Measurements from ENCODE around the gene IL17RB. TPM values are rescaled to one million over a fixed set of nuclear protein-coding genes. Genes with fewer than 3 reads are reported as not detected.

IL17RB gene
- total RNA-seq, 6 experiments from 2014 or later = not detected

- no peak for DNase-seq
- no peak overlapping the region for H3K27ac Mint-ChIP-seq
- no peak overlapping the region for H3K4me3 Mint-ChIP-seq
- no peak for TF ChIP-seq CTCF (IDR thresholded peaks at IDR 0.05)
- H3K27me3 Mint-ChIP-seq (ENCODE audit: insufficient read depth) = no peaks in the 10 kb centered on the region; the same call in none of the 2 replicates
- no peaks in the 10 kb centered on the region for H3K4me1 Mint-ChIP-seq (ENCODE audit: low read depth)
- H3K36me3 Mint-ChIP-seq (ENCODE audit: low read depth) = no peaks in the 10 kb centered on the region
- H3K9me3 Mint-ChIP-seq = no peaks in the 10 kb centered on the region
Observed at GRCh38 chr3:53899750-53900149, 53.4 kb downstream of the IL17RB start.

GRCh38 chr3:53900666-53901331 lies 54.4 kb downstream of the IL17RB start:
- TF ChIP-seq CTCF (IDR thresholded peaks at IDR 0.05) = no peak
- Mint-ChIP-seq H3K27me3 (ENCODE audit: insufficient read depth) (no peaks in the 10 kb centered on the region; the same call in none of the 2 replicates), H3K27ac (no peak overlapping the region), H3K9me3 (no peaks in the 10 kb centered on the region), H3K4me3 (no peak overlapping the region), H3K36me3 (ENCODE audit: low read depth) (no peaks in the 10 kb centered on the region), H3K4me1 (ENCODE audit: low read depth) (no peaks in the 10 kb centered on the region)
- no peak for DNase-seq

- Mint-ChIP-seq H3K9me3 (no peaks in the 10 kb centered on the region), H3K4me1 (ENCODE audit: low read depth) (no peaks in the 10 kb centered on the region), H3K27me3 (ENCODE audit: insufficient read depth) (no peaks in the 10 kb centered on the region; the same call in none of the 2 replicates), H3K36me3 (ENCODE audit: low read depth) (no peaks in the 10 kb centered on the region), H3K27ac (no peak overlapping the region), H3K4me3 (no peak overlapping the region)
- TF ChIP-seq CTCF (IDR thresholded peaks at IDR 0.05) = no peak
- DNase-seq = no peak
Observed at GRCh38 chr3:53902067-53902466, 55.7 kb downstream of the IL17RB start.

- Mint-ChIP-seq H3K27me3 (ENCODE audit: insufficient read depth) (no peaks in the 10 kb centered on the region; the same call in none of the 2 replicates), H3K36me3 (ENCODE audit: low read depth) (no peaks in the 10 kb centered on the region), H3K27ac (no peak overlapping the region), H3K4me3 (no peak overlapping the region), H3K9me3 (no peaks in the 10 kb centered on the region), H3K4me1 (ENCODE audit: low read depth) (no peaks in the 10 kb centered on the region)
- no peak for DNase-seq
- no peak for TF ChIP-seq CTCF (IDR thresholded peaks at IDR 0.05)
Observed at GRCh38 chr3:53902711-53903110, 56.3 kb downstream of the IL17RB start.

- H3K4me1 Mint-ChIP-seq (ENCODE audit: low read depth) = no peaks in the 10 kb centered on the region
- no peak overlapping the region for H3K4me3 Mint-ChIP-seq
- no peaks in the 10 kb centered on the region for H3K9me3 Mint-ChIP-seq
- peaks cover 6% of the 10 kb centered on the region for H3K27me3 Mint-ChIP-seq (ENCODE audit: insufficient read depth)
- H3K36me3 Mint-ChIP-seq (ENCODE audit: low read depth) = no peaks in the 10 kb centered on the region
- no peak for DNase-seq
- no peak for TF ChIP-seq CTCF (IDR thresholded peaks at IDR 0.05)
- H3K27ac Mint-ChIP-seq = no peak overlapping the region
Observed at GRCh38 chr3:53913401-53913800, 67.0 kb downstream of the IL17RB start.

Other genes starting within 250 kb of the IL17RB start
- not detected for gene CHDH, start 149 bp upstream of the IL17RB start, total RNA-seq (2021; fragmentation: NEBNext Ultra II Directional; extraction: Animal tissue kit (Norgen Biotek cat#: 25700))
- 10 to 100 TPM; 43.3 to 47.6 (median 45.6) TPM for gene ACTR8, start 35.6 kb downstream of the IL17RB start, total RNA-seq (2021; fragmentation: NEBNext Ultra II Directional; extraction: Animal tissue kit (Norgen Biotek cat#: 25700))
- 10 to 100 TPM; 28.6 to 42.2 (median 34.4) TPM for gene SELENOK, start 45.3 kb downstream of the IL17RB start, total RNA-seq (2021; fragmentation: NEBNext Ultra II Directional; extraction: Animal tissue kit (Norgen Biotek cat#: 25700))

Data from HFFc6 (cell line).